ENCODE data around the gene PAPSS2. TPM values are rescaled to one million over a fixed set of nuclear protein-coding genes. Genes with fewer than 3 reads are reported as not detected.
A peak's percentile ranks its signal among the peaks of the same experiment; 100 is the strongest.

The PAPSS2 gene
- total RNA-seq, 1 experiment from 2014 or later = 40.4 TPM

- no peak for DNase-seq (ENCODE audit: low spot score)
Measured at GRCh38 chr10:87671139-87671815, 11.6 kb downstream of the PAPSS2 start.

- no peak for DNase-seq (ENCODE audit: low spot score)
Measured at GRCh38 chr10:87672551-87672950, 12.9 kb downstream of the PAPSS2 start.

GRCh38 chr10:87674943-87675342 is 15.3 kb downstream of the PAPSS2 start:
- no peak for DNase-seq (ENCODE audit: low spot score)

GRCh38 chr10:87675396-87676376 is 16.0 kb downstream of the PAPSS2 start:
- DNase-seq (ENCODE audit: low spot score) = peak; percentile 80

- no peak for DNase-seq (ENCODE audit: low spot score)
Measured at GRCh38 chr10:87677595-87677994, 17.9 kb downstream of the PAPSS2 start.

GRCh38 chr10:87678302-87678701 is 18.6 kb downstream of the PAPSS2 start:
- DNase-seq (ENCODE audit: low spot score) = no peak

- no peak for DNase-seq (ENCODE audit: low spot score)
Measured at GRCh38 chr10:87683356-87683755, 23.7 kb downstream of the PAPSS2 start.

- no peak for DNase-seq (ENCODE audit: low spot score)
Measured at GRCh38 chr10:87684001-87684638, 24.4 kb downstream of the PAPSS2 start.

GRCh38 chr10:87685832-87686574 is 26.3 kb downstream of the PAPSS2 start:
- no peak for DNase-seq (ENCODE audit: low spot score)

- DNase-seq (ENCODE audit: low spot score) = no peak
Measured at GRCh38 chr10:87691506-87692070, 31.9 kb downstream of the PAPSS2 start.

- no peak for DNase-seq (ENCODE audit: low spot score)
Measured at GRCh38 chr10:87692956-87693484, 33.3 kb downstream of the PAPSS2 start.

- no peak for DNase-seq (ENCODE audit: low spot score)
Measured at GRCh38 chr10:87694011-87694794, 34.5 kb downstream of the PAPSS2 start.

GRCh38 chr10:87695074-87695473 is 35.4 kb downstream of the PAPSS2 start:
- no peak for DNase-seq (ENCODE audit: low spot score)

GRCh38 chr10:87696922-87697745 is 37.5 kb downstream of the PAPSS2 start:
- DNase-seq (ENCODE audit: low spot score) = no peak

- DNase-seq (ENCODE audit: low spot score) = no peak
Measured at GRCh38 chr10:87700031-87700796, 40.5 kb downstream of the PAPSS2 start.

- no peak for DNase-seq (ENCODE audit: low spot score)
Measured at GRCh38 chr10:87702260-87702972, 42.7 kb downstream of the PAPSS2 start.

GRCh38 chr10:87702973-87703294 is 43.3 kb downstream of the PAPSS2 start:
- no peak for DNase-seq (ENCODE audit: low spot score)

GRCh38 chr10:87703771-87704170 is 44.1 kb downstream of the PAPSS2 start:
- no peak for DNase-seq (ENCODE audit: low spot score)

All from A172 (cell line).